ENCODE measurements around the gene SURF4.

- TF ChIP-seq CTCF (conservative IDR thresholded peaks at IDR 0.05; ENCODE audit: low read length) = no peak
- no peak for TF ChIP-seq EZH2phosphoT487 (IDR thresholded peaks at IDR 0.05; ENCODE audit: borderline replicate concordance)
Measured at GRCh38 chr9:133352635-133353340, 23.1 kb downstream of the SURF4 start.

All from Loucy (cell line).